Epidermal melanocyte (primary cell): Measurements from ENCODE around the gene WDR37.
"Not testable (repeated sequence)": the region's sequence is repeated elsewhere in the genome, so short reads cannot be mapped to it uniquely, and the experiment has no call there.

Experiments used
- DNase-seq: peaks from one replicate; pipeline ENCODE4 v3.0.0; 2011; ENCODE audit warnings: low spot score; ENCODE audit not compliant: insufficient read length

The WDR37 gene

GRCh38 chr10:1151076-1152033 lies 95.2 kb downstream of the WDR37 start:
- DNase-seq: no peak

GRCh38 chr10:1152386-1153250 lies 96.4 kb downstream of the WDR37 start:
- no peak for DNase-seq

- DNase-seq: no peak
These were observed 97.1 kb downstream of the WDR37 start for GRCh38 chr10:1153251-1153763.

- DNase-seq: no peak
These were observed 97.7 kb downstream of the WDR37 start for GRCh38 chr10:1153805-1154351.

- DNase-seq: no peak
These were observed 98.5 kb downstream of the WDR37 start for GRCh38 chr10:1154531-1155295.

- DNase-seq: no peak
These were observed 99.8 kb downstream of the WDR37 start for GRCh38 chr10:1155791-1156615.

- DNase-seq: no peak
These were observed 100.4 kb downstream of the WDR37 start for GRCh38 chr10:1156616-1156886.

GRCh38 chr10:1156921-1157614 lies 100.9 kb downstream of the WDR37 start:
- DNase-seq: no peak

GRCh38 chr10:1157615-1157933 lies 101.4 kb downstream of the WDR37 start:
- no peak for DNase-seq

- no peak for DNase-seq
These were observed 101.9 kb downstream of the WDR37 start for GRCh38 chr10:1158066-1158465.

GRCh38 chr10:1158536-1158935 lies 102.4 kb downstream of the WDR37 start:
- not testable (repeated sequence) for DNase-seq

- DNase-seq: no peak
These were observed 103.2 kb downstream of the WDR37 start for GRCh38 chr10:1159131-1160061.

- no peak for DNase-seq
These were observed 104.6 kb downstream of the WDR37 start for GRCh38 chr10:1160561-1161314.

- not testable (repeated sequence) for DNase-seq
These were observed 105.1 kb downstream of the WDR37 start for GRCh38 chr10:1161315-1161673.

GRCh38 chr10:1162481-1163203 lies 106.5 kb downstream of the WDR37 start:
- DNase-seq: no peak

GRCh38 chr10:1163204-1163660 lies 107.0 kb downstream of the WDR37 start:
- no peak for DNase-seq

- DNase-seq: no peak
These were observed 107.6 kb downstream of the WDR37 start for GRCh38 chr10:1163831-1164230.
